ENCODE results near the gene LMF2.
A peak's percentile ranks its signal among the peaks of the same experiment; 100 is the strongest.

LMF2 gene

GRCh38 chr22:50504369-50505211, 2.9 kb downstream of the LMF2 start:
- DNase-seq (ENCODE audit: low read depth) = no peak

GRCh38 chr22:50503475-50504145, 3.9 kb downstream of the LMF2 start:
- no peak for DNase-seq (ENCODE audit: low read depth)

GRCh38 chr22:50502628-50503474, 4.7 kb downstream of the LMF2 start:
- no peak for DNase-seq (ENCODE audit: low read depth)

GRCh38 chr22:50502096-50502495, 5.4 kb downstream of the LMF2 start:
- DNase-seq (ENCODE audit: low read depth) = no peak

GRCh38 chr22:50500452-50500851, 7.0 kb downstream of the LMF2 start:
- no peak for DNase-seq (ENCODE audit: low read depth)

GRCh38 chr22:50498322-50498890, 9.1 kb downstream of the LMF2 start:
- DNase-seq (ENCODE audit: low read depth) = peak; percentile 54

- DNase-seq (ENCODE audit: low read depth) = no peak
Measured at GRCh38 chr22:50497093-50497492, 10.4 kb downstream of the LMF2 start.

GRCh38 chr22:50490531-50491308, 16.8 kb downstream of the LMF2 start:
- DNase-seq (ENCODE audit: low read depth) = no peak

- DNase-seq (ENCODE audit: low read depth) = no peak
Measured at GRCh38 chr22:50489363-50490243, 17.9 kb downstream of the LMF2 start.

GRCh38 chr22:50488886-50489285, 18.6 kb downstream of the LMF2 start:
- no peak for DNase-seq (ENCODE audit: low read depth)

GRCh38 chr22:50488006-50488677, 19.4 kb downstream of the LMF2 start:
- no peak for DNase-seq (ENCODE audit: low read depth)

GRCh38 chr22:50487290-50488005, 20.1 kb downstream of the LMF2 start:
- DNase-seq (ENCODE audit: low read depth) = no peak

GRCh38 chr22:50486561-50487289, 20.8 kb downstream of the LMF2 start, which contains the start of gene MIOX:
MIOX (plus strand) TSS chr22:50486859; CDS start chr22:50486898, 39 bp downstream.
- DNase-seq (ENCODE audit: low read depth) = no peak

GRCh38 chr22:50485221-50486131, 22.0 kb downstream of the LMF2 start:
- DNase-seq (ENCODE audit: low read depth) = no peak

- no peak for DNase-seq (ENCODE audit: low read depth)
Measured at GRCh38 chr22:50483977-50484853, 23.3 kb downstream of the LMF2 start.

GRCh38 chr22:50483556-50483955, 23.9 kb downstream of the LMF2 start:
- DNase-seq (ENCODE audit: low read depth) = no peak
